DLD1 (cell line): ENCODE measurements around the gene HOXC4.

Experiments used
- in situ Hi-C: cut with HindIII; loops from 2 replicates; pipeline ENCODE4 v1.10.0; 2017; ENCODE audit warnings: low sequenced_read_pairs

The HOXC4 gene

DNA sequence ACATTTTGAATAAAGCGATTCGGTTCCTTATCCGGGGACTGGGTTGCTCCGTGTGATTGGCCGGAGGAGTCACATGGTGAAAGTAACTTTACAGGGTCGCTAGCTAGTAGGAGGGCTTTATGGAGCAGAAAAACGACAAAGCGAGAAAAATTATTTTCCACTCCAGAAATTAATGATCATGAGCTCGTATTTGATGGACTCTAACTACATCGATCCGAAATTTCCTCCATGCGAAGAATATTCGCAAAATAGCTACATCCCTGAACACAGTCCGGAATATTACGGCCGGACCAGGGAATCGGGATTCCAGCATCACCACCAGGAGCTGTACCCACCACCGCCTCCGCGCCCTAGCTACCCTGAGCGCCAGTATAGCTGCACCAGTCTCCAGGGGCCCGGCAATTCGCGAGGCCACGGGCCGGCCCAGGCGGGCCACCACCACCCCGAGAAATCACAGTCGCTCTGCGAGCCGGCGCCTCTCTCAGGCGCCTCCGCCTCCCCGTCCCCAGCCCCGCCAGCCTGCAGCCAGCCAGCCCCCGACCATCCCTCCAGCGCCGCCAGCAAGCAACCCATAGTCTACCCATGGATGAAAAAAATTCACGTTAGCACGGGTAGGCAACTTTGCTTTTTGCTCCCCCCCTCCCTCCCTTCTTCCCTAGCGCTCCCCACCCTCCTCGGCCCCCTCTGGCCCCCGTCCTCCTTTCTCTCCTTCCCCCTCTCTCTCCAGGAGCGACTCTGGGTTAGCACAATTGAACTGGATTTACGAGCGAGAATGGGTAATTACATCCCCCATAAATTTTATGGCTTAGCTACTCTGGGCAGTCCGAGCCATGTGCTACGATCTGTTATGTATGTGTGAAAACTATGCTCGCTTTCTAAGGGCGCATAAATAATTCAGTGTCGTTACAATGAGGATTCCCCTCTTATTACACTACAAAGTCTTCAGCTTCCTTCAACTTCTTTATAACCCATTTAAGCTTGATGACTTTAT is at the start of gene HOXC4:
TSS of gene HOXC4 (plus strand) at position 85 of the 991 bp plus-strand sequence. CDS start at position 173, 88 bp downstream.
- in situ Hi-C loops = no loop called here

DNA sequence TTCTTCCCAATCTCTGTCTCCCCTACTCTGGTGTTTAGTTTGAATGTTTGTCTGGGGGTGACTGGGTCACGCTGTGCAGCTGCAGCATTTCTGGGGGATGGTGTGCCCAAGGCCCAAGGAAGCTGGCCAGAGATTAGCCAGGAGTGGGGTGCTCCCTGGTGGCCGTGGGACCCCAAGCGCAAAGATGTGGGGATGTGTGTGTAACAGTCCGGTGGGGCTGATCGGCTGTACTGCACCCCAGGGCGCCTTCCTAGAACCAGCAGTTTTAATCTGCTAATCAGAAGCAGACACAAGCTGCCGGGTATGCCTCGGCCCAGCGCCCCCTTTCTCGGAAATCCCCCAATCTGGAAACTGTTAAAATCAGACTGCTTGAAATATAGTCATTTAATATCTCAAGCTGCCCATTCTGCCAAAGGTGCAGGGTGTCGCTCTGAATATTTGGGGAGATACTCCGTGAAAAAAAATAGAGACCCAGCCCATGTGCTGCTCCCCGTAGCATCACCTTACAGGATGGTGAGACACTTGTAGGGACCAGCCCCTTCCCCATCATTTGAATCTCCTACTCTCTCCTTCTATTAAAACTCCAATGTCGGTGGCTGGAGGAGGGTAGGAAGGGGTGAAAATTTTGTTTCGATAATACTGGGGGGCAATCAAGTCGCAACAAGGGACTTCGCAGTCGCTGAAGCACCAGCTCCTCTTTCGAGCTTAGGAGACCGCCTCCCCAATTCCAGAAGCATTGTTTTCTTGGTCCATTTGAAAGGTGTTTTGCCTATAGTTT is 49.4 kb upstream of the HOXC4 start:
- in situ Hi-C loops = loop anchor here (25.0 kb wide), 1 partner anchor 208 kb away; no protein-coding TSS in a partner anchor

DNA sequence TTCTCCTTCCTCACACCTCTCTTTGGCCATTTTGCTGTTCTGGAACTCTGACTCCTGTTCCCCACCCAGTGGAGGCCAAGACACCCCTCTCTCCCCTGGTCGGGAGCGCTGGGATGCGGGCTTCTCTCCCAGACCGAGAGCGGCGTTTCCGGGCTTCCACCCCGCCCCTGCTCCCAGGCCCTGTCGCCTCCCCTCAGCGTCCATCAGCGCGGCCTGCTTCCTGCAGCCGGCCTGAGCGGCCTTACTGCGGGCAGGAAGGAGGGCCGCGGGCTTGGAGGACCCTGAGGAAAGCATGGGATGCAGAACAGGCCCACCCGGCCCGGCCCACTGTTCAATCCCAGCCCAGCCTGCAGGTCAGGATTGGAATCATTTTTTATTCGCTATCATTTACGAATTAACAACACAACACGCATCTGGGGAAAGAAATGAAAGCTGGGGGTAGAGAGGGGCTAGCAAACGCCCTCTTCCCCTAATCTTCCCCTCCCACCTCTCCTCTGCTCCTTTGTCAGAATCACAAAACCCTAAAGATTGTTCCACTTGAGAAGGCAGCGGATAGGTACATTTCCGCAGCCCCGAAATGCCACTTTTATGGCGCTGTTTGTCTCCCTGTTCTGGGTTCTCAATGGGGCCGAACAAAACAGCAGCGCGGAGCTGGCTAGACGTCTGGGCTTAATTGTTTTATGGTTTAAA is 48.6 kb upstream of the HOXC4 start:
- in situ Hi-C loops = loop anchor here (25.0 kb wide), 1 partner anchor 207 kb away; no protein-coding TSS in a partner anchor

DNA sequence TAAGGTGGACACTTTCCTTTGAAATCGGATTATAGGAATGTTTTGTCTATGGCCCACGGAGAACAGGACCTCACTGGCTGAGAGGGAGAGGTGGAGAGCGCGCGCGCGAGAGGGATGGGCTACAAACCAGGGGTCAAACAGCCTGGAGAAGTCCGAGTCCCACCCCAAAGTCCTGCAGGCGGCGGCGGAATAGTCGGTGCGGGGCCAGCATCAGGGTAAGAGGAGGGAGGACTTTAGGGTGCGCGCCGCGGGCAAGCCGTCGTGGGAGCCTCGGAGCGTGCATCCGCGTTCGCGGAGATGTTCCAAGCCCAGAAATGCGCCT is 48.1 kb upstream of the HOXC4 start:
- in situ Hi-C loops = loop anchor here (25.0 kb wide), 1 partner anchor 207 kb away; no protein-coding TSS in a partner anchor

DNA sequence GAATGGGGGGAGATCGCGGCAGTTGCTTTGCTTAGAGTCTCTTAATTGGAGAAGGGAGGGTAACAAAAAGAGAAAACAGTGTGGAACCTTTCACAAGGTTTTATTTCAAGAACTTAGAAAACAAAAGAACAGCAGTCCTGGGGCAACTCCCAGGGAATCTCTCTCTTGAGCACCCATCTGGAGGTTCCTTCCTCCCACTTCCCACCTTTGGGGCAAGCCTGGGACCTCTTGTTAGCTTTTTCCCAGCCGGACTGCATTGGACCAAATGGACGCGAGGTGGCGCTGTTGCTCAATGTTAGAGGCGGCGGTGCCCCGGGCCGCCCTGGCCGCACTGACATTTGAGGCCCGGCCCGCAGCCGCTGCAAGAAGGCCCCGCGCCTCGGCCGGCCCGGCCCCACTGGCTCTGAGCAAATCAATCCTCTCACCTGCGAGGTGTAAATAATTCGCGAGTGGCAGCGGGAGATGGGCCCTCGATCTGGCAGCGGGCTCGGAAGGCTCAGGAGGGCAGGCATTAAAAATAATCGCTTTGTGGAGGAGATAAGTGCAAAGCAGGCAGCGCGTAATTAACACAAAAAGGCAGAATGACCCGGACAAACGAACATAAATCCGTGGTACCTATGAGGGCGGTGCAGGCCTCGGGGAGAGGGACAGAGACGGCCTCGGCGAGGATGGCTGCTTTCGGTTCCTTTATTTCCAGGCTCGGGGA is 47.6 kb upstream of the HOXC4 start:
- in situ Hi-C loops = loop anchor here (25.0 kb wide), 1 partner anchor 206 kb away; no protein-coding TSS in a partner anchor

DNA sequence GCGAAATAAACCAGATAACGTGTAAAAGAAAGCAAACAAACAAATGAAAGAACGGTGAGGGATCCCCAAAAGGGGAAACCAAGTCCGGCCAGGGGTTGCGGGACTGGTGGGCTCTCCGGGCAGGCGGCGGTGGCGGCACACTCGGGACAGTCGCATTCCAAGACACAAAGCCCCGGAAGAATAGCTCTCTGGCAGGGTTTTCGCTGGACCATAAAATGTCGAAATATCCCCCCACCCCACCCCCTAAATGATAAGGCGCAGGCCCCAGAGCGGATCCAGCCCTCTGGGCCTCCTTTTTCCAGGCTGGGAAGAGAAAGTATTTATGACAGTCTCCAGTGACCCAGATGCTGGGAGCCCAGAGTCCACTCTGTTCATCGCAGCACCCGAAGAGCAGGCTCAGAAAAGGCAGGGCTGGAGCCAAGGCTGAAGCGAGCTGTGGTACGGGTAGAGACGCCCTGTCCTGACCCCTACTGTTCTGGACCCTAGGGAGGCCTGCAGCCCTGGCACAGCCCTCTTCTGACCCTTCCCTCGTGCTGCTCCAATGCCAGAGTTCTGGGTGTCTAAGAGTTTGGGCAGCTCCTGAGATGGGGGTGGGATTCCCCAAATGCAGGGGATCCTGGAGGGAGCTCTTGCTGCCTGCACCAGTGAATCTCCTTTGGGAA is 46.9 kb upstream of the HOXC4 start:
- in situ Hi-C loops = loop anchor here (25.0 kb wide), 1 partner anchor 206 kb away; no protein-coding TSS in a partner anchor

DNA sequence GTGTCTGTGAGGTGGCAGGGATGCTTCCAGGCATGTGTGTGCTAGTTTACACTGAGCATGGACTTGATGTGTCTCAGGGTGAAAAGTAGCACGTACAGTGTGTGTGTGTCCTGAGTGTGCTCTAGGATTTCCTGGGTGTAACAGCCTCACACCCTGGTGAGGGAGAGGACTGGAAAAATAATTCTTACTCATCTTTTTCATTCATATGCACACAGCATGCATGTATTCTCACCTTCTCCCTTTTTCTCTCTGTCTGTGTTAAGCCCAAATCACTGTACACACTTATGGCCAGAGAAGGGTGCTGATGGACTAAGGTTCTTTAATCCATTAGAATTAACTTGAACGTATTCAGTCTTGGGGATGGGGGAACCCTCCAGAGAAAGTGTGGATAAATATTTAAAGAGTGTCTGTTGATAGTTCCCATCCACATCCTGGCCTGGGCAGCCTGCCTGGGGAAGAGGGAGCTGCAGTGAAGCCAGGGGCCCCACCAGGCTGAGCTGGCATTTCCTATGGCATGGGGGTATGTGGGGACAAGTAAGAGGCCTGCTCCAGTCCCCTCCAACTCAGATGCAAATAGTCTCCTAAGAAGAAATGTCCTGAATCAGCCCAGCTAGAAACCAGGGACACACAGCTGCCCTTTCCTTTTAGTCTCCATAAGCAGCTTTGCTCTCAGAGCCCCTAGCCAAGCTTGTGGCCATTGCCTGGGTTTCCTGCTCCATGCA is 45.9 kb upstream of the HOXC4 start:
- in situ Hi-C loops = loop anchor here (25.0 kb wide), 1 partner anchor 205 kb away; no protein-coding TSS in a partner anchor

DNA sequence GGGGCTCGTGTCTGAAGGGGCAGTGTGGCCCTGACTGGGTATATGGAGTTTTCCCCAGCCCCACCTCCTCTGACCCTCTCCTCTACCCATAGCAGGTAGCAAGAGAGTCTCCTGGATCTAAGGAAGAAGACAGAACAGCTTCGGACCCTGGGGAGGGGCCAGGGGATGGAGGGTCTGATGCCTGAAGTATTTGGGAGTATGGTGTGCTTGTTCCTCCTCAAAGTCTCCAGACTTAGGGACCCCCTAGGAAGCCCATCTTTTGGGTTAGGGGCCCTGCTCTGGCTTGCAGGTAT is 45.4 kb upstream of the HOXC4 start:
- in situ Hi-C loops = loop anchor here (25.0 kb wide), 1 partner anchor 204 kb away; no protein-coding TSS in a partner anchor

DNA sequence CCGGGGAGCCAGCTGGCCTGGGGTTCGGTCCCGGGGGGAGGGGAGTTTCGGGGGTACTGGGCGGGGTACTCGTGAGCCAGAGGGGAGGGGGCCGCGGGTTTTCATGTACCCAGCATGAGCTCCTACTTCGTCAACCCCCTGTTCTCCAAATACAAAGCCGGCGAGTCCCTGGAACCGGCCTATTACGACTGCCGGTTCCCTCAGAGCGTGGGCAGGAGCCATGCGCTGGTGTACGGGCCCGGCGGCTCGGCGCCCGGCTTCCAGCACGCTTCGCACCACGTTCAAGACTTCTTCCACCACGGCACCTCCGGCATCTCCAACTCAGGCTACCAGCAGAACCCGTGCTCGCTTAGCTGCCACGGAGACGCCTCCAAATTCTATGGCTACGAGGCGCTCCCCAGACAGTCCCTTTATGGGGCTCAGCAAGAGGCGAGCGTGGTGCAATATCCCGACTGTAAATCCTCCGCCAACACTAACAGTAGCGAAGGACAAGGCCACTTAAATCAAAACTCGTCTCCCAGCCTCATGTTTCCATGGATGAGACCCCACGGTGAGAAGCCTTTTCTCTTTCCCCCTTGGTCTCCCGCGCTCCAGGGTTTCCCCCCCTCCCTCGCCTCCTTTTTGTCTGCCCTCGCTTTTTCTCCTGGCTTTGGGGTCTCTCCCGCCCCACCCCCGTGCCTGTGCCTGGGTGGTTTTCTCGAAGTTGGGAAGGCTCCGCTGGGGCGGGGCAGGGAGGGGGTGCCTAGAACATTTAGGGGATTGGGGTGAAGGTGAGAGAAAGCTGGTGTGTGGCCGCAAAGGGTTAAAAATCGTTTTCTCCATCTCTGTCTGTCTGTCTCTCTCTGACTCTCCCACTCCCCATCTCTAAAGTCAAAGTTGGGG is 44.2 kb upstream of the HOXC4 start:
- in situ Hi-C loops = loop anchor here (25.0 kb wide), 1 partner anchor 203 kb away; no protein-coding TSS in a partner anchor

DNA sequence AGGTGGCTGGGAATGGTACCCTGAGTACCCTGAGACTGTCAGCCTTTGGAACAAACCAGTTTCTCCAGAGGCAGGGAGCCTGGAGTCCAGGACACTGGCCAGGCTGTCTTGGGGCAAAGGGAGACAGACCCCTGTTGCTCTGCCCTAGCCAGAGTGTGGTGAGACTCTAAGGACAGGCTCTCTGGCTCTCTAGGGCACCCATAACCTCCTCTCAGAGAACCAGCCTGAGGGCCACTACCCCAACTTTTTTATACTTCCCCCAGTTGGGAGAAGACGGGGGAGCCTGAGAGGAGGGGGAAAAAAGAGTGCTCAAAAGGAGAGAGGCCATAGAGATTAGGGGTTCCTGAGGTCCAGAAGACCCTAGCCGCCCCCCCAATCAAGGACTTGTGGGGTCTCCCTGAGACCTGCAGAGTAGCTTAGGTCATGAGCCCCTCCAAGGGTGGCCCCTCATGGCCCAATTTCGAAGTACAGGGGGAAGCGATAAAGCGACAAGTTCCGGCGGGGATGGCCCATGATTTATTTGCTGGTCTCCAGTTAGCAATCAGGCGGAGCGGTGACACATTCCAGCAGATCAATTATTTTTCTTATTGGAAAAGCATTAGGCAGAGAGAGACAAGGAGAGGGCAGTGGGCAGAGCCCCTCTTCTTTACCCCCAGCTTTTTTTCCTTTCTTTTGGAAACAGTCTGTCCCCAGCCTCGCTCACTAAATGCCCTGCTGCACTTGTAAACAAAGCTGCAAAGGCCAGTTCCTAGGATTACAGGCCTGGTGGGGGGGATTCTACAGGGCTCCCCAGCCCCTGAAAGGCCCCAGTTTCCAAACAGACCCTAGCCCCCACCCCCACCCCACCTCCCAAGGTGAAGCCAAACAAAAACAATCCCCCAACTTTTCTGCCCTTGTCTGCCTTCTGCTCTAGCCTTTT is 43.3 kb upstream of the HOXC4 start:
- in situ Hi-C loops = loop anchor here (25.0 kb wide), 1 partner anchor 202 kb away; no protein-coding TSS in a partner anchor

DNA sequence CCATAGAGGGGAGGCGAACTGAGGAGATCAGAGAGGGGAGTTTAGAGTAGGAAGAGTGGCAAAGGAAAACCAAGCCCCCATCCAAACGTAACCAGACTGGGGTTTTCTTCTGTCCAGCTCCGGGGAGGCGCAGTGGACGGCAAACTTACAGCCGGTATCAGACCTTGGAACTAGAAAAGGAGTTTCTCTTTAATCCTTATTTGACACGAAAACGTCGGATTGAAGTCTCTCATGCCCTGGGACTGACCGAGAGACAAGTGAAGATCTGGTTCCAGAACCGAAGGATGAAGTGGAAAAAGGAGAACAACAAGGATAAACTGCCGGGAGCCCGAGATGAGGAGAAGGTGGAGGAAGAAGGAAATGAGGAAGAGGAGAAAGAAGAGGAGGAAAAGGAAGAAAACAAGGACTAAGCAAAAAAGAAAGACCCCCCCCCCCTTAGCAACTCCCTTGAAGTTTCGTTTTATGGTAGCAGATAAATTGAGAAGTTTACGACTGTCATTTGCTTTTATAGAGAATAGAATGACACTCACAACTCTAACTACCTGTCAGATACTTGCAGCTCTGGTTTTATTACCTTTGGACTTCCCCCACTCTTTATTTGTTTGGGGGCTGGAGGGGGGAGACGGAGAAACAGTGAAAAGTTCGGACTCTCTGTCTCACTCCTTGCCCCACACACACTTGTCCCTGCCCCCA is 42.5 kb upstream of the HOXC4 start:
- in situ Hi-C loops = loop anchor here (25.0 kb wide), 1 partner anchor 201 kb away; no protein-coding TSS in a partner anchor

DNA sequence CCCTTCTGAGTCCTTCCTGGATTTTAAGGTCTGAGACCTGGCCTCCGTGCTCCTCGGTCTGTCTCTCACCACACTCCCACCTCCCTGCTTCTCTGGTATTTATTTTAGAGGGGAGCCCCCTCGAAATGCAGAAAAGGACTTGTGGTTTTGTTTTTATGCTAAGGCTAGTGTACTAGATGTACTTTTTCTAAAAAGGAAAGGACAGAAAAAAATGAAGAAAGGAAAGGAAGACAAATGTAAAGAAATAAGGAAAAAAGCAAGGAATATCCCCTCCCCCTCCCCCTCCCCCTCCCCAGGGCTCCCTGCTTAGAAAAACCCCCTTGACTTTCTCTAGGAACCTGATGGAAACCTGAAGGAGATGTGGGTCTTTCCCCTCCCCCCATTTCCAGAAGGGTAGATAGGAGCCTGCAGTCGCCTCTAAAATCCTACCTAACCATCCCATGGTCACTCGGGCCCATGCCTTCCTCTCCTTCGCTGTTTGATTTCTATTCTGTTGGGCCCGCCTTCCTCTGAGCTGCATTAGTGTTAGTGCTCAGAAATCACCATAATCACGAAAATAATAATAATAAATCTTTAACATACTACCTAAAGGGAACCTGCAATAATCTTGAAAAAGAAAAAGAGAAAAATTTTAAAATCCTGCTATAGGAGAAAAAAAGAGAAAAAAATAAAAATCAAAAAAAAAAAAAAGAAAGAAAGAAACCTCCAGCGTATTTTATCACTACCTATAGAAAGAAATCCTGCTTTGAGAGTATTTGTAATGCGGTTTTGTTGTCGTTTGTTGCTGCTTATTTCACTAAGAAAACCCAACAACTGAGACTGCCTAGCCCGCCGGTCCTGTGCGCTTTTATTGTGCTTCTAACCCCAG is 41.7 kb upstream of the HOXC4 start:
- in situ Hi-C loops = loop anchor here (25.0 kb wide), 1 partner anchor 200 kb away; no protein-coding TSS in a partner anchor

DNA sequence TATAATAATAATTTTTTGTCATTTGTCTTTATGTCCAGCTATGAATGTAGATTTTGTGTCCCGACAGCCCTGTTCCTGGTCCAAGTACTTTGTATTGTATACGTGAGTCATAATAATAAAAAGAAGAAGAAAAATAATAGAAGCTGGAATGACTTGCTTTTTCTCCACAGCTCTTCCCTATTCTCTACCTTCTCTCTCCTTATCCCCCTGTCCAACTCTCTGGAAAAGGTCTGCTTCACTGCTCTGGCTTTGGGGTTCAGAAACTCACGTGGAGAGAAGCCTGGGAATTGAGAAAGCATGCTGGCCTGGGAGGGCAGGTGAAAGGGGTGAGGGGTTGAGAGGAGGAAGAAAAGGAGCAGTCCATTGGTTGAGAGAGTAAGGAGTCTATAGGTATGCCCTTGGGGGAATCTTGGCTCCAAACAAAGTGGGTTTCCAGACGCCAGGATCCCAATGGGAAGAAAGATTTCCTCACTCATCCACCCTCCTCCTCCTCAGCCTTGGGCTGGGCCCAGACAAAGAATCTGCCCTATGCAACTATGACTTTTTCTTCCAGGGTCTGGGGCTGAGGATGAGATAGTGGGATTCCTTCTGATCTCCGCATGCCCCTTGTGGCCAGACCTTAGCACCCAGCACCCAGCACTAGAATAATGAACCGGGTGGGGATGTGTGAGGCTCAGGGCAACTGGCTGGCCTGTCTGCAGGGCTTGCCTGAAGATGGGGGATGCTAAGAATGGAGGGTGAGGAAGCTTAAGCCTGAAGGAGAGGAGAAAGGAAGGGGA is 40.8 kb upstream of the HOXC4 start:
- in situ Hi-C loops = loop anchor here (25.0 kb wide), 1 partner anchor 199 kb away; no protein-coding TSS in a partner anchor

DNA sequence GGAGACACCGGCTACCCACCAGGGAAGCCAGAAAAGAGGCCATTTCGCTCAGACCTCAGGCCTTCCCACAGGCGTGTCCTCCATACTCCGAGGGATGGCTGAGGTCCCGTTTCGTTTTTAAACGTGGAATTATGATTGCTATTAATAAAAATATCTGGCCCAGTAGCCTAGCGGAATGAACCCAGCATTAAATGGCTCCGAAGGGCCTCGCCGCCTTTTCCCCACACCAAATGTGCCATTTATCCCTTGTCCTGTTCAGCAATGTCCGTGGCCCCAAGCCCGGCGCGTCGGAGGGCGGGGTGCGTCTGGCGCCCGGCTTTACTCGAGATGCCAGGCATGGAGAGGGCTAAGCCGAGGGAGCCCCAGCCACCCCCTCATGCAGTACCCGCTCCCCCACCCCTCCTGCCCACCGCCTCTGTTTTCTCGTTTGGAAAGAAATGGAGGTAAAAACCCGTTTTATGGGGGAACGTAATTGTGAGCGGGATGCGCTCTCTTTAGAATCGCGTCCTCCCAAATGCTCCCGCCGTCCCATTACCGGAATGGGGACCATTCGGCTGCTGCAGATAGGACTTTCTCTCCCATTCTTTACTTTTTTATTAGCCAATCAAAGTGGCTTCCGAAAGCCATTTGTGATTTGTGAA is 39.1 kb upstream of the HOXC4 start:
- in situ Hi-C loops = loop anchor here (25.0 kb wide), 1 partner anchor 198 kb away; no protein-coding TSS in a partner anchor
